Brain pericyte (primary cell): ENCODE data around the gene CASK.
"Not testable (repeated sequence)": the region's sequence is repeated elsewhere in the genome, so short reads cannot be mapped to it uniquely, and the experiment has no call there.

Source experiments
- DNase-seq: peaks from one replicate; pipeline ENCODE4 v3.0.0-alpha.2; 2012; ENCODE audit warnings: low read depth, low spot score

The CASK gene

DNA sequence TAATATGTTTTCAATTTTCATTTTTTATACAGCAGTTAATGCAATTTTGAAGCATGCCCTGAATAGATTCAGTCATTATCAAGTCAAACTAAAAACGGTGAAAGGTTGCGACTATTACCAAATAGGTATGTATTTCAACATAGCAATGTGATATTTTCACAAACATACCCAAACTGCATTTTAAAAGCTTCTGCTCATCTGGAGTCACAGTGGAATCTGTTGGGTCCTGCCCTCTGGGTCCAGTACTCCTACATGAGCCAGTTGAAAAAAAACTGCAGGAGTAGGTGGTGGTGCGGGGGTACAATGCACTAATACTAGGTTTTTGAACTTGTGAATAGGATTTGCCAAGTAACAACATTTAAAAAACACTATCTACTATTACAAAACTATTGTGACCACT is 233.6 kb downstream of the CASK start:
- DNase-seq, result no peak

DNA sequence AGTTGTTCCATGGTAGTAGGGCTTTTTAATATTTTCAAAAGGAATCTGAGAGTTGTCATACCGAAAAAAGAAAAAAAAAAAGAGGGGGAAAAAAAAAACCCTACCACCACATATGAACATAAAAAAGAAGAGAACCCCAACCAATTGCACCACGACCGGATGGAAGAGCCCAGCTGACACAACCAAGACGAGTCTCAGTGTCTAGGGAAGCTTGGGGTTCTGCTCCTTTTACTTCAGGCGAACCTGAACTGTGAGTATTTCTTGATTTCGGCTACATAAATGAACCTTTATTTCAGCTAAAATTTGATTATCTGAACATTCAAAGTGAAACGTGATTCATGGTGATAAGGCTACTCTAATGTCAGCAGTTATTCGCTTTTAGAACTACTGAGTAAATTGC is 234.5 kb downstream of the CASK start, which contains the start of gene GPR34:
TSS of gene GPR34 (plus strand) at position 139 of the 400 bp plus-strand sequence. CDS start 6,661 bp downstream, outside the sequence.
- no peak for DNase-seq

DNA sequence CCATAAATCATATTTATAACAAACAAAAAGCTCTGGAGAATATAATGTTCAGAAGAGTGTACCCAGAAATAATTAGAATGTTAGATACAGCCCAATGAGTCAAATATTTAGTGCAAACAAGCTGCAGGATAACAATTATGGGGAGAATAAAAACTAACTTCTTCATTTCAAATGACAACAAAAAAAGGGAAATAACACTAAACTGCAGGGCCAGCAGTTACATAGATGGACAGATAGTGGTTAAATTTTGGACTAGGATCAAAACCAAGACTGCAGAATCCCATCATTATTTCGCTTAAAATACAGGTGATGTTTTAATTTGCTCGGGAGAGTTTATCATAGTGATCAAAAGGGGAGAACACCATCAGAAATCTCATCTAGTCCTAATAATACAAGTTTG is 235.2 kb downstream of the CASK start:
- no peak for DNase-seq

DNA sequence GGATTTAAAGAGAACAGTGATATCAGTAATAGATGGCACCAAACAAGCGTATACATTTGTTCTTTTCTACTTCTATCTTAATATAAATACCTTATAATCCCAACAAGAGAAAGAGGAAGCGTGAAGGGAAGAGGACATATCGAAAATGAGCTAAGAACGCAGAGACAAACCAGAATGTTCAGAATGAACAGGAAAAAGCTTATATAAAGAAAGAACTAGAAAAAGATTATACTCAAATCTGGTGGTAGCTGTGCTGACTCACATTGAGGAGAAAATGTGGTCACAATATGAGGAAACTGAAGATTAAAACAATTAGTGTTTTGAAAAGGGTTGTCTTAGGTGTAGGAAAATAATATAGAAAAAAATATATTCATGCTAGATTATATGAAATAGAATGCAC is 236.6 kb downstream of the CASK start:
- DNase-seq, result no peak

DNA sequence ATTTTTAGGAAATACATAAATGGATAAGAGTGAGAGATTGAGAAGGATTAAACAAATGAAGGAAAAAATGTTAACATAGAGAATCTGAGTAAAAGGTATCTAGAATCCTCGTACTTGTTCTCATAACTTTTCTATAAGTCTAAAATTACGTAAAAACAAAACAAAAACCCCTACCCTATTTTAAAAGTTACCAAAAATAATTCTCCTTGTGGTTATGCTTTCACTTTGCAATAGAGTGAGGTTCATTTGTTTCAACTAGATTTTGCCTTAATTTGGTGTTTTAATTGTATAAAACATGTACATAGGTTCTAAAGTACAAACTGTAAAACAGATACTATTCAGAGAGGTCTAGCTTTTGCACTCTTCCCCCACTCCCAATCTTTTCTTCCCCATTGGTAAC is 238.4 kb downstream of the CASK start:
- no peak for DNase-seq

DNA sequence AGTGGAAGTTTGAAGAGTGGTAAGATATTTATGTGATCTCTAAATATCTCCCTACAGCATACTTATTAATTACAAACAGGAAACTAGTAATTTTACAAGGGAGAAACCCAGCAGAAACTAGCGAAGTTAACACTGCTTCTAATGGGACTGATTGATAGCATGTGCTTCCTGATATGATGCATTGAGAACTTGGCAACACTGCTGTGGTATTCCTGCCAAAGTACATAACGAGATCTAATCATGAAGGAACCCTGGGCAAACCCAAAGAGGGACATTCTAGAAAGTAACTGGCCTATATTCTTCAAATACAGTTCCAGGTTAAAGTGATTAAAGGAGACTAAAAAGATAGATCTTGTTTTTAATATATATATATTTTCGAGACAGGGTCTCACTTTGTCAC is 239.2 kb downstream of the CASK start:
- DNase-seq, result no peak

DNA sequence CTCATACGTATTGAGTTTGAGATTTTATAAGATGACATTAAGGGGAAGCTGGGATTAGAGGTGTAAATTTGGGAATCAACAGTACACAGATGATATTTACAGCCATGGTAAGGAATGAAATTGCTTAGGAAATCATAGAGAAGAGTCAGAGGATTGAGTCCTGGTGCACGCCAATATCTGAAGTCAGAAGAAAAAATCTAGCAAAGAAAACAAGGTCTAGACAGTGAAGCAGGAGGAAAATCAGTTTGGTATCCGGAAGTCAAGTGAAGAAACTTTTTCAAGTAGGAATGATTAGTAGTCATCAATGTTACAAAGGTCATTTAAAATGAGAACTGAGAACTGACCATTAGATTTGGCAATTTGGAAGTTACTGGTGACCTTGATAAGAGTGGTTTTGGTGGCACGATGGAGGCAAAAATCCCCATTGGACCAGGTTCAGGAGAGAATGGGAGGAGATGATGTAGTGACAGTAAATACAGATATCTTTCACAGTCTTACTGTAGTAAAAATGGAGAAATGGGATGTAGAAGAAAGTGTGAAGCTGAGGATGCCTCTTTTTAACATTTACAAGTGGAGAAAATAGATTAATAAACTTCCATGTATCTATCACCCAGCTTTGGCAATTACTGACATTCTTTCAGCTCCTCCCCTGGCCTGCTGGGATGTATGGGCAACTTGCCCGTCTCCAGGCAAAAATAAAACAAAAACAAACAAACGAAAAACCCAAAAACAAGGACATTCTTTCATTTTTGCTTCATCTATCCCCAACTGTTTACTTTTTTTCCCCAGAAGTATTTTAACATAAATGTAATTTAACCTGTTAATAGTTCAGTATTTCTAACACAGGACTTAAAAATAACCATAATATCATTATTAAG is 245.9 kb downstream of the CASK start:
- DNase-seq, result no peak

DNA sequence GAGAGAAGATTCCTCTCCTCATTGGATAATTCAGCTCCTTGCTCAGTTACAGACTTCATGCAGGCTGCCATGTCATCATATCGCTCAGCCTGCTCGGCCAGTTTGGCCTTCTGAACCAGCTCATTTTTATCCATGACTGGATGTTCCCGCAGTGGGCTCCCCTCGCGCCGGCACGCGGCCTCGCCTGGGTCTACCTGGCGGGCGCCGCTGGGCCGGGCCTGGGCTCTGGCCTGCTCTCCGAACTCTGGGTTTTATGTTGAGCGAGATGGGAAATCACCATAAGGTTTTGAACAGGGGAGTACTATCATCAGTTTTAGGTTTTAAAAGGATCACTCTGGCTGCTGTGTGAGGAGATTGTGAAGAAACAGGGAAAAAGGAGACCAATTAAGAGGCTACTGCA is 247.0 kb downstream of the CASK start:
- not testable (repeated sequence) for DNase-seq

DNA sequence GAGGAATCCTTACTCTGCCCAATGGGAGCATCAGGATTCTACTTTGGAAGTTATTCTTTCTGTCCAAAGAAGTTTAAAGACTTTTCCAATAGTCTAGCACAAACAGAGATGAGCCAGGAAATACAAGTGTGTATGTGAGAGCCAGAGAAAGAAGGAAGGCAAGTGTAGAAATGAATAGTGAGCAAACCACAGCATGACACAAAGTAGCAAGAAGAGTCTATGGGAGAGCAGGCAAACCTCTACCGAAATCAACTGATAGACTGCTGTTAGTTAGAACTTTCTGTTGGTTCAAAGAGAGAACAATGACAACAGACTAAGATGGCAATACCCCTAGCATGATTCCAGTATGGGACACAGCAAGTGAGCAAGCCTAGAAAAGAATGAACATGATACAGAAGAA is 250.7 kb downstream of the CASK start:
- no peak for DNase-seq

DNA sequence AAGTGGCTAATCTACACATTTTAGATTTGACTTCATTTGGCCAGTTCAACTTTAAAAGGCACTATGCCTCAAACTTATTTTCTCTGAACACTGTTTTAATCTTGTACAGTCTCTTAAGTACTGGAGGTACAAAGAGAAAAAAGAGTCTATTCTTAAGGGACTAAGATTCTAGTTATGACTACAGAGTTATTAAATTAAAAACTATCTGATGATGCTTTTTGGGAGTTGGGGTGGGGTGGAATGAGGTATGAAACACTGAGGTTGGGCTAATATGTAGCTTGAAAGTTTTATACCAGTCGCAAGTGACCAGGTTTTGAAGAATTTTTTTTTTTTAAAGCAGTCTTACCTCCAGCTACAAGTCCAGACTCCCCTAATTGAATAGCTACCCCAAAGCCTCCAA is 252.3 kb downstream of the CASK start:
- DNase-seq, result no peak

DNA sequence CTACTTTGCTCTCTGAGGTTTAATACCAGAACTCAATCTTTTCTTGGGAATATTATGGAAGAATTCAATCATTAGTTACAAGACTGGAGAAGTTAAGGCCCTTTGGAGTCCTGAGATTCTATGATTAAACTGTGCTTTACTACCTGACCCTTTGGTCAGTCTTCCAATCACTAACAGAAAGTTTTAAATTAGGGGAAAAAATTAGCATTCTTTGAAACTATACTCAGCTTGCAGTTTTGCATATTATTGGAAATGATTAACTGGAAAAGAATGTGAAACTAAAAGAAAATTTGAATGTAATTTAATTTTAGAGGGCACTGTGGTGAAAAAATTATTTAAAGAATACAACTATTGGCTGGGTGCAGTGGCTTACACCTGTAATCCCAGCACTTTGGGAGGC is 253.2 kb downstream of the CASK start:
- DNase-seq, result no peak

DNA sequence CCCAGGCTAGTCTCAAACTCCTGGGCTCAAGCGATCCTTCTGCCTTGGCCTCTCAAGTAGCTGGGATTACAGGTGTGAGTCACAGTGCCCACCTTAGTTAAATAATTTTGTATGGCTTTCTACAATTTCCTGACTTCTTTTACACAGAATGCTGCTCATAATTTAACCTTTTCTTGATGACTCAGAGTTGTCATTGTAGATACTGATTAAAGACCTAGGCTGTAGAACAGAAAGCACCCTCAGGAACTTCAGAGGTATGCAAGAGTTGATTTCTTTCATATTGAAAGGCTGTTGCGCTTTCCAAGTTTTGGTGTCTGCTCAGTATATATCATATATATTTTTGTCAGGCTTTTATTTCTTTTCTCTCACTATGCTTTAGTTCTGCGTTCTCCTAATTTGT is 255.7 kb downstream of the CASK start:
- DNase-seq, result no peak

DNA sequence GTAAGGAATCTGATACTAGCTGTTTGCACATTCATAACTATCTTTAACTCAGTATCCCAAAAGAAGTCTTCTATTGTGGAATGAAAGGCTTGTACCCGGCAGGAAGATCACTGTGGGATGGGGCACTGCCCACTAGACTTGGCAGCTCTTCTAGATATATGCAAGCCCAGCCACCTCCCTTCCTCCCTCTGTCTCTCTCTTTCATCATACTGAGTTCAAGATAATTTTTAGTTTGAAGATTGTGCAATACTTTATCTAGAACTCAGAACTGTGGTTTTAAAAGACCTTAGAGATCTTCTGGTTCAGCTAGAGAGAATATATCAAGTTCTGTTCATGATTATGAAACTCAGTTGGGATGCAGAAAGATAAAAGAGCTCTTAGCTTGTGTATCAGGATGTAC is 257.1 kb downstream of the CASK start:
- DNase-seq, result no peak

DNA sequence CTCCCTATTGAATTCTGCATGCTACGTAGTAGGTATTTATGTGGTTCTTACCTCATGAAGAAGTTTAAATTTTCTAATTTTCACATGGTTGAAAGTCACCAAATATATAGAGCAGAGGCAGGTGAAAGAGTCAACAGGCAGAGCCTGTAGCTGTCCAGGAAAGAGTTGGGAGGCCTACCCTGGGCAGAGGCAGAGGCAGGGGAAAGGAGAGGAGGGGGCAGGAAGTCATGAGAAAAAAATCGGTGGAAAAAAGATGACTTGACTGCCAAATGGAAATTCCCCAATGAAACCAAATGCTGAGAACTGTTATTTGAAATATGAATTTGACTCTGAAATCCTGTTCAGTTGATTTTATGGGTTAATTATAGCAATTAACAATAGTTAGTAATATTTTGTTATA is 257.7 kb downstream of the CASK start:
- DNase-seq, result no peak

DNA sequence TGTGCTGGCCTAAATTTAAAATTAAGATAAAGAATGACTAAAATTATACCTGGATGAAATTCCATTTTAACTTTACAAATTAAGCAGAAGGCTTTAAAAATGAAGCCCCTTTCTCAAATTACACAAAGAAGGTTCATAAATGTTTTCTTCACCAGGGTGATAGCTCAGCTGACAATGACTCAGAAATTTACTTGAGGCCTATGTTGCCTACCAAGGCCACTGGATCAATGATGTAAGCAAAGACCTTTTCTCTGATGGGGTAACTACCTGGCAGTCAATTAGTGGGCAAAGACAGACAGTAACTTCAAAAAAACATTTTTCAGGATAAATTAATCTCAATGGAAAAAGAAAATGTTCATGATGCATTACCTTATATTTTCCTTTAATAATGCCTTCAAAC is 258.4 kb downstream of the CASK start:
- no peak for DNase-seq

DNA sequence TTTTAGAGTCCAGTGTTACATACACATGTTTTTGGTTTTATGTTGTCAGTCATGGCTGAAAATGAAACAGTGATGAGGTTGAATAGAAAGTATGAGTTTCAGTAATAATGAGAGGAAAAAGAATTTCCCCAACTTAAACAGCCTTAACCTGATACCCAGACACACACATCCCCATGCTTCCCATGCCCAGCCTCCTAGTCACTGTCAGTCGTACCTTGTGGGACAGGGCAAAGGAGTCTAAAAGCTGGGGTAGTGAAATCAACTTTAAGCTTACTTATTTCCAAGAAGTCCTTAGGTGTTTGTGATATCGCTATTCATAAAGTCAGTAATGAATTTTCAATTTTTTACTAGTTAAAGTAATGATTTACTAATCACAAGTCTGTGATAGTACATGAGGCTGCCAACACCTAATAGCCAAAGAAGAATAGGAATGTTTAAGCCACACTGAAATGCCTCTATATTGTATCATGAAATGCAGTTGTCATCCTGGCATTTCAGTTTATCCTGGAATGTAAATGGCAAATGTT is 258.9 kb downstream of the CASK start:
- DNase-seq, result no peak

DNA sequence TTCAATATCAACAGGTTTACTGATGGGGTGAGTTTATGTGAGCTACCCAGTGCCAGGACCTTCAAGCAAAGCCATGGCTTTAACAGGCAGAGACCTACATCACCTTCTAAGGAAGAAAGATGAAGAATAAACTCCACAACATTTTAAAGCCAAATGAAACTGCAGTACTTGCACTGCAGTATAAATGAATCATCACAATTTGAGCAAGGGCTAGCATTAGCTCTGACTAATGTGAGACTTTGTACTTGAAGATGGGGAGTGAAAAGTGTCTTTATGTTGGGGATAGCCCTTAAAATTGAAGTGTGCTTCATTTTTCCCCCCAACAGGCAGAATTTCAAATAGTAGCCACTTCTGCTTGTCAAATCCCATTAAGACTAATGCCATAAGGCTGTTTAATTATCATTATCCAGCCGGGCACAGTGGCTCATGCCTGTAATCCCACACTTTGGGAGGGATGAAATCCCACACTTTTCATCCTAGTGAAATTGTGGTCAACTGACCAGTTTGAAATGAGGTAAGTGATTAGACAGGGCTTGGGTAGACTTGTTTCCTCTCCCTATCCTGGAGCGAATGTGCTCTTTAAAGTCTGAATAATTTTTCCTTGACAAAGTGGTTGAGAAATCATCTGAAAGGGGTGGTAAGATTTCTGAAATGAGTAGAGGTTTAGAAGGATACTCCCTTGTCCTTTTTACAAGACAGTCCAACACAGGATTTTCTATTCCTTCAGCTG is 261.8 kb downstream of the CASK start:
- no peak for DNase-seq

DNA sequence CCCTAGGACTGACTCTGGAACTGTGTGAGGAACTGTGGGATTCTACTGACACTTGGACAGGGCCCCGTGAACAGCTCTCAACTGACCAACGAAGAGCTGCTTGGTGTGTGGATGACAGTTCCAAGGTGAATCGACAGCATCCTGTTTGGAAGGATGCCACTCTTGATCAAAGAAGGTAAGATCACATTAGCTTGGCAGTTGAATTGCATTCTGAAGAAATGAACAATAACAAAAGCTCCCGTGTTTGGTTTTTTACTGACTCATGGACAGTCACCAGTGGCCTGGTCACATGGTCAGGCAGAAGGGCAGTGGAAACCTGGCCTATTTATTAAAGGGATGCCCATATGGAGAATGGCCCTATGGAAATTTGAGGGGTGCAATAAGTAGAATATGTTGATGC is 267.7 kb downstream of the CASK start:
- no peak for DNase-seq

DNA sequence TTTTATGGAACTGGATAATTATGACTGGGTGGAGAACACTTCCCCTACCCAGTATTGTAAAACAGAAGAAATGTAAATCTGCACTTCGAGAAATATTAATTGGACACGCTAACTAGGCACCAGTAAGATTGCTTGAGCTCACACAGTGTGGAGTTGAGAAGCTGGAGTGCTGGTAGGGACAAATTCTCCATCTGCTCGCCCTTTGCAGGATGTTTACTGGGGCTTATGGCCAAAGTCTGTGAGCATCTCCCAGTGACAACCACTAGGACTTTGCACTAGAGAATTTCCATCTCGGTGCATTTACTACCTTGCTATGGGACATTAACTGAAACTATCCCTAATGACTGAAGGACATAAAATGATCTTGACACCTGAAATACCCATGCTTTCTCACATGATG is 268.3 kb downstream of the CASK start:
- DNase-seq, result no peak

DNA sequence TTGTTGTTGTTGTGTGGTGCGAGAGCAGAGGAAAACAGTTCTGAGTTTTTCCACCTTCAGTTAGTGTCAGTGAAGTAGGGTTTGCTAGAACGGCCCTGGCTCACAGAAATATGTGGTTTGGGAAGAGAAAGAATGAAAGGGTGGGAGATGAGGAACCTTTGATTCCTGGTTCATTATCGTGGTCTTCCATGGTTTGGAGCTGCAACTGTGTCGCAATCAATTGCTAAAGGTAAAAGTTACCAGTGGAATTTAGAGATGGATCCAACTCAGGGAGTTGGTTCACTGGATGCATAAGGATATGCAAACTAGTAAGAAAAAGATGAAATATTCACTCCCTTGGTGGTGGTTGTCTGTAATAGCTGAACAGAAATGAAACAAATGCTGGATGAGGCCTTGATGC is 270.2 kb downstream of the CASK start:
- no peak for DNase-seq

DNA sequence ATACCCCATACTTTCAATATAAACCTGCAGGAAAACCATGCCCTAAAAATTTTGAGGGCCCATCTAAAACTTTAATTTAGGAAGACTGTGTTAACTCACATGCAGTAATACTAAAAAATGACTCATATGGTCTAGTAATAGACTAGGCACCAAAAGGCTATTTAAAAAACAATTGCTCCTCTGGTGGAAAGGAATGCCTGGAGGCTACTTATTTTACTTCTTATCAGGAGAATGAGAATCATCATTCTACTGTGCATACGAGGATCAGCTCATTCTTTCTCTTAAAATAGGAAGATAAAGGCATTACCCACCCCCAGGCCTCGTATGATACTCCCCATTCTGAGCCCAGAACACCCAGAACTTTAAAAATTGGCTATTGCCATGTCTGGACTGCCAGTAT is 277.2 kb downstream of the CASK start:
- not testable (repeated sequence) for DNase-seq

DNA sequence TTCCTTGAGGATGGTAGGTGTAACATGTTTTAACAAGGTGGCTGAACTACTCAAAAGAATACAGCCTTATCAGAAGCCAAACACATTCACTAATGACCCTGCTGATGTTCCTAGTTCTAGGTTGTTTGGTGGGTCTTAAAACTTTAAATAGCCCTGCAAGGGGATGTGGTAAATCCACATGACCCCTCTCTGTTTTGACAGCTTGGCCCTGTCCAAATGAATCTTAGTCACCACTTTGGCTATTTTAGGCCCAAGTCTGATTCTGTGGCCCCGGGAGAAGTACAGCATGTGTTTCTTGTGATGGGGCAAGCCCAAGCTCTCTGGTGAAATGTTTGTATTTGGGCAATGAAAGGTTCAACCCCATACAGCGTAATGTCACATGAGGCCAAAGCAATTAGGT is 289.1 kb downstream of the CASK start:
- DNase-seq, result peak; percentile 46

DNA sequence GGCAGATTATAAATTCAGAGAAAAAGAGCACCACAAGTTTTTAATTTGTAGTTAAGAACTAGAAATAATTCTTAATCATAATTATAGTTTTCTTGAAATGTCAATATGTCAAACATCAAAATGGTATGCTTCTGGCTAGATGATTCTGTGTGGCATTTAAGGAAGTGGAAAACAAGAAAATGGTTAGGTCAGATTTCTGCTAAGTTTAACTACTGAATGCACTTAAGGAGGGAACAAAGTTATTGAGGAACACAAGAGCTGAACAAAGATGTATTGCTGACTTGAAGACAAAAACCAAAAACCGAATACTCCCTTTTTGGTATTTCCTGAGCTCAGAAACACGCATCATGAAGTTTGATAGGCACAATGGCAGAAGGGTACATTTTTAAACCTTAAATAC is 293.3 kb downstream of the CASK start:
- no peak for DNase-seq
